SK-N-SH (cell line): ENCODE measurements around the gene IMPA2.

ENCODE experiments used
- CTCF ChIP-seq: fragments of 200-600 bp; sonication (generic); IDR thresholded peaks from 2 replicates; pipeline ENCODE4 v1.6.1; 2017; ENCODE audit warnings: antibody characterized with exemption, mild to moderate bottlenecking, moderate library complexity
- FOXJ3 ChIP-seq: sonication (generic); formaldehyde crosslinking; IDR thresholded peaks from 2 replicates; pipeline ENCODE4 v1.5.1; 2020; ENCODE audit warnings: mild to moderate bottlenecking, missing genetic modification reagents
- JUND ChIP-seq: IDR thresholded peaks from 2 replicates; pipeline ENCODE4 v1.4.0; 2012
- REST ChIP-seq: IDR thresholded peaks from 2 replicates; pipeline ENCODE4 v1.6.1; 2012; ENCODE audit warnings: mild to moderate bottlenecking, low read depth, low read length, moderate library complexity
- SMC3 ChIP-seq: IDR thresholded peaks from 2 replicates; pipeline ENCODE4 v1.6.1; 2012; ENCODE audit warnings: low read depth, low read length, improper control_type of control experiment
- ZBTB33 ChIP-seq: IDR thresholded peaks from 2 replicates; pipeline ENCODE4 v1.4.0; 2012; ENCODE audit warnings: low read depth, borderline replicate concordance

GRCh38 chr18:11980494-11981191 is 664 bp upstream of the IMPA2 start:
- TF ChIP-seq JUND (no peak), SMC3 (no peak), CTCF (no peak), REST (no peak), FOXJ3 (CRISPR knock-in tag) (no peak), ZBTB33 (no peak)
